ENCODE measurements around the gene SFXN2.
"Not testable (repeated sequence)": the region's sequence is repeated elsewhere in the genome, so short reads cannot be mapped to it uniquely, and the experiment has no call there.

Gene SFXN2

GRCh38 chr10:102714621-102715455, at the start of gene SFXN2:
Gene SFXN2 (plus strand): TSS chr10:102714636. CDS start chr10:102726637, 12,001 bp downstream.
- peak; percentile 61 to 68 for DNase-seq

- no peak for DNase-seq
Measured at GRCh38 chr10:102665904-102666509, 48.4 kb upstream of the SFXN2 start.

GRCh38 chr10:102667411-102667810, 47.0 kb upstream of the SFXN2 start:
- DNase-seq = not testable (repeated sequence)

- DNase-seq = no peak
Measured at GRCh38 chr10:102668326-102669107, 45.9 kb upstream of the SFXN2 start.

GRCh38 chr10:102669206-102670064, 45.0 kb upstream of the SFXN2 start:
- DNase-seq = no peak

GRCh38 chr10:102670065-102670670, 44.3 kb upstream of the SFXN2 start:
- no peak for DNase-seq

GRCh38 chr10:102670871-102671434, 43.5 kb upstream of the SFXN2 start:
- no peak for DNase-seq

- DNase-seq = no peak
Measured at GRCh38 chr10:102673236-102673818, 41.1 kb upstream of the SFXN2 start.

- DNase-seq = peak; percentile 63 to 72
Measured at GRCh38 chr10:102673819-102674511, 40.5 kb upstream of the SFXN2 start.

- DNase-seq = no peak
Measured at GRCh38 chr10:102674566-102674965, 39.9 kb upstream of the SFXN2 start.

GRCh38 chr10:102675011-102675665, 39.3 kb upstream of the SFXN2 start:
- no peak for DNase-seq

GRCh38 chr10:102675666-102676533, 38.5 kb upstream of the SFXN2 start:
- no peak for DNase-seq

- no peak for DNase-seq
Measured at GRCh38 chr10:102676534-102677315, 37.7 kb upstream of the SFXN2 start.

- no peak for DNase-seq
Measured at GRCh38 chr10:102677331-102678067, 36.9 kb upstream of the SFXN2 start.

GRCh38 chr10:102678068-102678400, 36.4 kb upstream of the SFXN2 start:
- no peak for DNase-seq

- DNase-seq = peak; percentile 34 to 44
Measured at GRCh38 chr10:102678842-102679289, 35.6 kb upstream of the SFXN2 start.

- DNase-seq = no peak
Measured at GRCh38 chr10:102679596-102679995, 34.8 kb upstream of the SFXN2 start.

- DNase-seq = no peak
Measured at GRCh38 chr10:102681696-102682095, 32.7 kb upstream of the SFXN2 start.
